Inflammatory macrophage treated with lipopolysaccharide for 4 hours (primary cell): ENCODE measurements around the gene PSMA5.
"Not testable (repeated sequence)": the region's sequence is repeated elsewhere in the genome, so short reads cannot be mapped to it uniquely, and the experiment has no call there.

Source experiments
- DNase-seq: peaks from one replicate; pipeline ENCODE4 v3.0.0-alpha.2; 2020

The PSMA5 gene

GRCh38 chr1:109432336-109432735, 6.1 kb upstream of the PSMA5 start:
- no peak for DNase-seq

DNA sequence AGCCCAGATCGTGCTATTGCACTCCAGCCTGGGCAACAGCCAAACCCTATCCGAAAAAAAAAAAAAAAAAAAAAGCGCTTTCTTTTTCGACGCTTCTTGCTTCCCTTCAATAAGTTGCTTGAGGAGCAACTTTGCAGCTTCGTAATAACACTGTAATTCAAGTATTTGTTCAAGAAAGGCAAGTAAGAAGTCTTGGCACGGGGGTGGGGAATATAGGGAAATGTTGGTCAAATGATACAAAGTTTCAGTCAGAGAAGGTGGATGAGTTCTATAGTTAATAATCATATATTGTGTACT, 871 bp upstream of the PSMA5 start:
- peak; percentile 49 for DNase-seq

DNA sequence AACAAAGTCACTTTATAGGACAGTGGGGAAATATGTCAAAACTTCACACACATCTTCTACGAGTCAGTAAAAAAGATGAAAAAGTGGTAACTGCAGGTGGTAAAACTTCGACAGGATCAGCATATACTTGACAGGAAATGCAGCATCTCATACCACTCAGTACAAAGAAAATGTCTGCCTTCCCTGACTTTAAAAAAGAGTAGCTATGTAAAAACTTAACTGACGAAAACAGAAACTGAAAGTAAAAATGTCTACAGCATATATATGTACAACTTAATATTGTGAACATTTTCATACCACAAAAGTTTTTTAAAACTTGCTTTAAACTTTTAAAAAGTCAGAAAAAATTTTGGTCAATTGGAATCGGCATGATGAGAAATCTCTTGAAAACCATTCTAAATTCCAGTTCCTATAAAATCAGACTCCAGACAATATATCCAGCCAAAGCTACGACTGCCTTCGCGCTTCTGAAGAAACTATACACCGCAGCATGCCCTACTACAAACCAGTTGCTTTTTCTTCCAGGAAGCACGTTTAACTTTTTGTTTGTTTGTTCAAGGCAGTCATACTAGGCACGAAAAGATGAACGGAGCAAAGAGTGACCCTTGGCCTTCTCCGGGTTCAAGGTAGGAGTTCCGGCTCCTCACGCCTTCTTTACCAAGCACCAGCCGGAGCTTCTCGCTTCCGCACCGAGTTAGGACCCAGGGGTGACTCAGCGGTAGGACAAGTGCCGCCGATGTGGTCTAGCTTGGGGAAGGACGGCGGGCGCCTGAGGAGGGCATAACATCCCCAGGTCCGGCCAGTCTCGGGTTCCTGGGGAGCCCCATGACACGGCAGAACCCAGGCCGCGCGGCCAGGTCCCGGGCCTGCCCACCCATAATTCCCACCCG, 612 bp downstream of the PSMA5 start:
- DNase-seq, result peak; percentile 86

DNA sequence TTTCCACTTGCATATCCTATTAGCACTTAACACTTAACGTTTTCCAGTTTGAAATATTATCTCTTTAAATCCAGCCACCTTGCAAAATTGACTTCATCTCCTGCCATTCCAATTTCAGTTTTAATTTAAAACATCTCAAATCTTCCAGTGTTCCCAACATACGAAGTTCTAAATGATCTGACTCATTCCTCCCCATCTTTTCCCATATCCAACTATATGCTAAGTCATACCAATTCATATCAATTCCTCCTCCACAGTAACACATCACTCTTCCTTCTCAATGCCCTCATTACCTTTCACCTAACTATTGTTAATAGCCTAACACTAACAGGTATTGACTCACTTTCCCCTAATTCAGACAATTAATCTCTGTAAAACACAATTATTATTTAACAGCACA, 2.8 kb downstream of the PSMA5 start:
- no peak for DNase-seq

GRCh38 chr1:109412551-109412950, 13.7 kb downstream of the PSMA5 start:
- no peak for DNase-seq

GRCh38 chr1:109404838-109405237, 21.4 kb downstream of the PSMA5 start:
- DNase-seq, result no peak

- DNase-seq, result no peak
These were observed 24.2 kb downstream of the PSMA5 start for GRCh38 chr1:109402025-109402424.

DNA sequence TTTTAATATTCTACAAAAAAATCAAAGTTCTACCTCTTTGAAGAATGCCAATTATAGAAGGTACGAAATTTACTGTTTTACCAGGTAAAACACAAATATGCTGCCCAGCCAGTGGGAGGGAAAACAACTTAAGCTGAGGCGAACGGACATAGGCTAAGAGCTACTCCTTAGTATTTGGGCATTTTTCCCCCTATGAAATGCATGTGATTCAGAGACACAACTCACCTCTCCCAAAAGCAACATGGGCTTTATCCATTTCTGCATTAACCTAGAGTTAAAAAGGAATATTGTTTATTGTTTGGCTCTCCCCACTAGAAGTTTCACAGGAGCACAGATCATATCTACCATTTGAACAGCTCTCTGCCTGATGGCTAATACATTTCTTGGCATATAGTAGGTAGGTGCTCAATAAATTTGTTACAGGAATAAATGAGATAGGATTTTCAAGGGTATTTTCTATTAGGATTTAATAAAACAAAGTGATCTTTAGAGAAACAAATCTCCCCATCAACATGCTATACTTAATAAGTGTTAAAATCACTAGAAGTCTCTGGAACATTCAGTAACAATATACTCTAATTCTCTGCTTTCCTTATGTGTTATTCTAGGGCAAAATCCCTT, 26.1 kb downstream of the PSMA5 start:
- DNase-seq, result no peak

DNA sequence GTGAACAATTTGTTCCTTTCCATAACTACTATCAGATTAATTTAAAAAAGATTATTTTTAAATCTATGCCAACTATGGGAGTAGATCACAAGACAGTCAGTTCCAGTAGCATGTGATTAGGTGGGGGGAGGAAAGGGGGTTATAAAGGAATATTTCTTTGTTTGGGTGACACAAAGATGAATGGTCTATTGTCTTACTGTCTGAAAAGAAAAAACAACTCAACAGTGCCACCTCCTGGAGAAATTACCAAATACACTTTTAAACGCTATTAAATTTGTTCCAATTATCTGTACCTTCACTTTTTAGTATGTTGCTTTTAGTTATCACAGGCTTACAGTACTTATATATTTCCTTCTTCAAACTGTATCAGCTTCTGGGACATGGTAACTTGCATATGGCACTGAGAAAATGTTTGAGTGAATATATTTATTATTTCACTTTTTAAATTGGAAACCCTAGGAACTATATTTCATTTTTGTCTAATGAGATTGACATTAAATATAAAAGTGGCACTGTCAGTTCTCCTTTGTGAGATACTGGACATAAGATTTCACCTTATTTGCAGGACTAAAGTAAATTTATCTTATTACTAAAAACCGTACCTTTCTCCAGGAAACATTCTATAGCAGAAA, 26.8 kb downstream of the PSMA5 start:
- DNase-seq, result peak; percentile 68

DNA sequence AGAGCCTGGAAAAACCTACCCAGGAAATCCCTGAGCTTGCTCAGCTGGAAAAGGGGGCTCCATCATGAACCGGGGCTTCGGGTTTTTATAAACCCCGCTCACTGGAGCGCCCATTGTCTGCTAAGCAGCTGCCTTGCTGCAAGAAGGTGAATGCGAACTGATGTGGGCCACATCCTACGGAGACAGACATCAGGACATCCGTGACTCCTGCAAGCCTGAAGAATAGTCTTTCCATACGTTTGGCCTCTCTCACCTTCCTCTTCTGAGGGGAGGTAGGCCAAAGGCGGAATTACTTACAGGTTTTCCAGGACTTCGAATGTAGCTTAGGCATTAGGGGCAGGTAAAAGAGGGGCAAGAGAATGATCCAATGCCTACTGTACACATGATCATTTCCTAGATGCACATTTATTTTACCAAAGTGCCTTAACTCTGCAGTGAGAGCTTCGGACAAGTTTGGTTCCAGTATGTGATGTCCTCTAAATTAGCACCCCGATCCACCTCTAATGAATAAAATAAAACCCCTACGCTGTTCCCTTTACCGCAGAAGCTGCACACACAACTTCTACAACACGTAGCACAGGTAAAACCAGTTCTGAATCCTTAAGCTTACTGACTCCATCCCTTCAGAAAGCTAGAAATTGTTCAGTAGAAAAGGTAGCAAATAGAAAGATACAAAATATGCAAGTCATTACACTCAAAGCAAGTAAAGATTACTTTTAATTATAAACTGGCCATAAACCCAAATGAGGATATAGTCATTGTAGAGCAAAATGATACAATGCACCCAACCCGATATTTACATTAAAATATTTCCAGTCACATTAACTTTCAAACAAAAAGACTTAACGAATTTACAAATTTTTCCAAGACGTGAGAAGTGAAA, 27.7 kb downstream of the PSMA5 start:
- no peak for DNase-seq

- DNase-seq, result peak; percentile 73
These were observed 28.5 kb downstream of the PSMA5 start, which contains the start of gene SORT1 for GRCh38 chr1:109397581-109398342. SORT1 (minus strand) TSS chr1:109397918; CDS start chr1:109397892, 26 bp downstream.

- peak; percentile 72 for DNase-seq
These were observed 29.2 kb downstream of the PSMA5 start for GRCh38 chr1:109396871-109397580.

DNA sequence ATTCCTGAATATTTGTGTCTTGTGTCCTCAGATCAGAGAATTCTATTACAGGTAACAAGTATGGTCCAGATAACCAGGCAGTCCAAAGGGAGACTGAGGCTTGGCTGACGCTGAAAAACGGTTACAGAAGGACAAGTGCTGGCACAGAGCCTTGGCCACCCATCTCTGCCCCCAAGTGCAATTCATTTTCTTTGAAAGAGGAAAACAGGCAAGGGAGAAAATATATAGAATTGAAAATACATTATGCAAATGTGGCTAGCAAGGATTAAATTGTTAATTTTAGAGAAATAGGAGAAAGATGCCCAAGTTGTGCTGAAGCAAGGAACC, 29.8 kb downstream of the PSMA5 start:
- DNase-seq, result no peak

GRCh38 chr1:109395602-109396512, 30.4 kb downstream of the PSMA5 start:
- DNase-seq, result peak; percentile 86

DNA sequence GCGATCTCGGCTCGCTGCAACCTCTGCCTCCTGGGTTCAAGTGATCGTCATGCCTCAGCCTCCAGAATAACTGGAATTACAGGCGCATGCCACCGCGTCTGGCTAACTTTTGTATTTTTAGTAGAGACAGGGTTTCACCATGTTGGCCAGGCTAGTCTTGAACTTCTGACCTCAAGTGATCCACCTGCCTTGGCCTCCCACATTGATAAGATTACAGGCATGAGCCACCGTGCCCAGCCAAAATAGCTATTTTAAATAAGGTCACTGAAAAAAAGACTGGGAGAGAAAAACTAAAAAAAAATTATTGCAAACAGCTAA, 31.0 kb downstream of the PSMA5 start:
- DNase-seq, result not testable (repeated sequence)

DNA sequence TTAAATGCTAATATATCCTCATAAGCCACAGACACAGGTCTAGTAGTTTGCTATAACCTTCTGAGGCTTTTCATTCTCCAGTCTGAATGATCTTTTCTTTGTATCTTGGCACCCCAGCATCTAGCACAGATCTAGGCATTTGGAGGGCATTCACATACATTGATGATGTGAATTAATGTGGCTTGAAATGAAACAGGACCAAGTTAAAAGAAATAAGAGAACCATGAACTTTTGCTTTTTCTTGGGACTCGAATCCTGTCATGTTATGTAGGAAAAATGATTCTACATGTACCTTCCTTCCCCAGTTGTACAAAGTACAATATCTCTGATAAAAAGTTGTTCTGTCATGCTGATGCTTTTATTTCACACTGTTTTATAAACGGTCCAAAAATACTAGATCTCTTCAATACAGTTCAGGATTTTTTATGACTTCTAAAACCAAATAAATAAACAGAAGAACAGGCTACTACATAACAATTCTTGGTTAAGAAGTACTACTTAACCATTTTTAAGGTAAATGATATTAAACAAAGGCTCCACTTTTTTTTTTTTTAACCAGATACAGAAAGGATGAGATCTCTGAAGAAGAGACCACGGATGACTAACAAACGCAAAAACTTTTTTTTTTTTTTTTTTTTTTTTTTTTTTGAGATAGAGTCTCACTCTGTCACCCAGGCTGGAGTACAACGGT, 31.5 kb downstream of the PSMA5 start:
- DNase-seq, result no peak

DNA sequence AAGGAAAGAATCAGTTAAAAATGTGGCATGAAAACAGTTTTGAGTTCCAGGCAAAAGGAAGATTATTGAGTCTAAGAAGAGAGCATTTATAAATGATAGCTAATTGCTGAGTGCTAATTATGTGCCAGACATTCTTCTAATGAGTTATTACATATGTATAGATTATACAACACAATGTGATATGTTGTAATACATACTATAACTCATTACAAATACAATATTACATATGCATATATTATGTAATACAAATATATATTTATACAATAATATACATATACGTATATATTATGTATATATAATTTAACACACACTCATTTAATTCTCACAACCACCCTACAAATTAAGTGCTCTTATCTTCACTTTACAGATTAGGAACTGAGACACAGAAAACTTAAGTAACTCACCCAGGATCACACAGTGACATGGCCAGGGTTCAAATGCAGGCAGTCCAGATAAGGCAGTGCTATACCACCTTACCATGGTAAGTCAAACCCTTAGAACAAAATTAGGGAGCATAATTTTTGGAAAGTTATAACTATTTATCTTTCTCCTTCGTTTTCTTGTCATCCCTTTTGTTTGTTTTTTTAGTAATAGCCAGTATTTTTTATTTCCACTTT, 32.5 kb downstream of the PSMA5 start:
- DNase-seq, result no peak

- peak; percentile 56 for DNase-seq
These were observed 33.2 kb downstream of the PSMA5 start for GRCh38 chr1:109392788-109393616.
